NCI-H2107 treated with DMSO at 0.1 percent for 48 hours (cell line): ENCODE measurements around the gene PRKCB.

Experiments used
- DNase-seq: peaks from one replicate; lab custom pipeline; 2025; ENCODE audit not compliant: unreplicated experiment; lab: John Stamatoyannopoulos, UW

Gene PRKCB

DNA sequence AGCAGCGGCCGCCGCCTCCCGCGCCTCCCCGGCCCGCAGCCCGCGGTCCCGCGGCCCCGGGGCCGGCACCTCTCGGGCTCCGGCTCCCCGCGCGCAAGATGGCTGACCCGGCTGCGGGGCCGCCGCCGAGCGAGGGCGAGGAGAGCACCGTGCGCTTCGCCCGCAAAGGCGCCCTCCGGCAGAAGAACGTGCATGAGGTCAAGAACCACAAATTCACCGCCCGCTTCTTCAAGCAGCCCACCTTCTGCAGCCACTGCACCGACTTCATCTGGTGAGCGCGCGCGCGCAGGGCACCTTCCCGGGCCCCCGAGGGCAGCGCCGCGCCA lies 258 bp downstream of the PRKCB start:
- DNase-seq, result no peak

DNA sequence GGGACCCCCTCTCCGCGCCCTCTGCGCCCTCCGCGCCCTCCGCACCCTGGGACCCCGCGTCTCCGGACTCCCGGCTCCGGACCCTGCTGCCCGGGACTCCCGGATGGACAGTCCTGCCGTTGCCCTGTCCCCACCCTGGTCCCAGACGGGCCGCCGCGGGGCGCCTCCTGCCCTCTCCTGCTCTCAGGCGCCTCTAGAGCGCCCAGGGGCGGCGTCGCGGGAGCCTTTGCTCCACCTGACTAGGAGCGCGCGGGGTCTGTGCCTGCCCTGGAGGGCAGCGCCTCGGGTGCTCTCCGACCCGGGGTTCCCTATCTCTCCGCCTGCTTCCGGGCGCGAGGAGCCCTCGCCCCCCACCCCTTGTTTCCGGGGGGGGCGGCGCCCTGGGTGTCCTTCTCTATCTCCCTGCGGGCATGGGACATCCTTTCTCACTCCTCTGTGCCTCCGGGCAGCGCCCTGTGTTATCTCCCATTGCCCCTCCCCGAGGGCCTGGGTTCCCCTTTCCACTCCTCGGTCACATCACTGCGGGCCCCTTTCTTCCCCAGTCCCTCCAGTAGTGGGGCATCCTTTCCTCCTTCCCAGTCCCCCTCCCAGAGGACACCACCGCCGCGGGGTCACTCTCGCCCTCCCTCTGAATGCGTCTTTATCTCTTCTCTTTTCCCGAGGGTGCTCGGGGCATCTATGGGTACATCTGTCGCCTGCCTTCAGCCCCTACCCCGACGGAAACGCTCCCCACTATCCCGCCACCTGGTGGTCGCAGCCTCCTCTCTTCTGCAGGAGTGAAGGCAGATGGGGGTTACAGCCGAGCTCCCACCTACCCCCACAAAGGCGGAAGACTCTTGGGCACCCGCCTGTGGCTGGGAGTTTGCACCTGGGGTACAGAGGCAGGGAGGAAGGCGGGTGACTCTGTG lies 875 bp downstream of the PRKCB start:
- DNase-seq, result no peak

DNA sequence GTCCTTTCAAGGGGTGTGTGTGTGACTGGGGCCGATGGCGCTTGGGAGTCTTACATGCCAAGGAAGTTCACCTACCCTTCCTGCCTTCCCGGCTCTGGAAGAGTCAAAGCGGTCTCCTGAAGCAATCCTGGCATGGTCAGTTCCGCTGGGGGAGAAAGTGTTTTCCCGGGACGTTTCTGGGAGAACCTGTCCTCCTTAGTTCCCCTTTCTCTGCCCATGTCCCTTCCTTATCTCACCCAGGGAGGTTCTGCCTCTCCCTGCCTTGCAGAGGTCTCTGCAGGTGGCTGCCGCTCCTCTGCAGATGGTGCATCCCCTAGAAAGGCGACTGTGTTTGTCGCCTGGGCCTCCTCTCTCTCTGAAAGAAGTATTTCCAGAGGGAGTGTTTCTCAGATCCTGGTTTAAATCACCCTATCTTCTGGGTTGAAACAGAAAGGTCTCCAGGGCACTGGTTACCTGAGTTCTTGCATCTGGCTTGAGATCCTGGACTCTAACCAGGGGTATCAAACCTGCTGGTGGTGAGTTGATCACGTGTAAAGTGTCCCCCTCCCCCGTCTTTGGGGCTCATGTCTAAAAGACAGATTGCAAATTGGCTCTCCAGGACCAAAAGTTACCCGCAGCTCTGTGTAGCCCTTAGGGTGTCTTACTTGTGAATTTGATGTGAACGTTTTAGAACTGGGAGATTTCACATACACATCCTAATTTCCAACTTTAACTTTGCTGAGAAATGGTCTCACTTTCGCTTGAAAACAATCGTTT lies 1.9 kb downstream of the PRKCB start:
- DNase-seq, result no peak

DNA sequence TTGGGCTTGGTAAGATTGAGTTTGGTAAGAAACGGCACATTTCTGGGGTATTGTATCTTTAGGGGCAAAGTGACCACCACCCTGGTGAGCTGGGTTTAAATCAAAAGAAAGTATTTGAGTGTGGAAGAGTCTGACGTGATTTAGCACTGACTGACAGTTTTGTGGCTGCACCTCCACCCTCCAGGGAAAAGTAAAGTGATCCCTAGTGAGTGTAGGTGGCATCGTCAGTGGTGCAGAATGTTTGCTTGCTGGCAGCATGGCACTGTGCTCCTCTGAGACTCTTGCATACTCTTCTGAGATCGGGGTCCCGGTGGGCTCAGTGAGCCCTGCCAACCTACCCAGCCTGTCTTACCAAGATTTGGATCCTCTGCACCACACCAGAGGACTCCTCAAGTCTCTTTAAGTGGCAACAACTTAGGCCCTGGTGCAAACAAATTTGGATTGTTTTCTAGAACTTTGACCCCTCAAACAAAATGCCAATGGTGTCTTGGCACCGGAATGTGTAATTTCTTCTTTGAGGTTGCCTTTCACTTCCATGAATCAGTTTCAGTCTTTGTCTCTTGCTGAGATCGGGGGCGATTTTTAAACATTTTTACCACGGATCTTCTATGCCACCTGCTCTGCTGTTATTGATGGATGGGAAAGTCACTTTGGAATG lies 2.8 kb downstream of the PRKCB start:
- DNase-seq, result no peak

DNA sequence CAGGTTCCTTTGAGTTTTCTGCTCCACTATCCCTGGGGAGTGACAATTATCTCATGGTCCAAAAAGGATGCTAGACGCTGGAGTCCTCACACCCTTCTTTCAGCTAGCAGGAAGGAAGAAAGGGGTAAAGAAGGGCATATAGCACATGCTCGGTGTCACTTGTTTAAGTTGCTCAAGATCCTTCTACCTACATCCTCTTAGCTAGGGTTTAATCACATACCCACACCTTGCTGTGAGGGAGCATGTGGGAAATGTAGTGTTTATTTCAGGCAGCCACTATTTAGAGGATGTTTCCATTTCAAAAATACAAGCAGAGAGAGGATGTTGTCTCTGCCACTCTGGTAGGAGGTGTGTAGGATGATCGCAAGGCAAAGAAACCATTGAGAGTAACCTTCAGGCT lies 4.5 kb downstream of the PRKCB start:
- DNase-seq, result no peak

DNA sequence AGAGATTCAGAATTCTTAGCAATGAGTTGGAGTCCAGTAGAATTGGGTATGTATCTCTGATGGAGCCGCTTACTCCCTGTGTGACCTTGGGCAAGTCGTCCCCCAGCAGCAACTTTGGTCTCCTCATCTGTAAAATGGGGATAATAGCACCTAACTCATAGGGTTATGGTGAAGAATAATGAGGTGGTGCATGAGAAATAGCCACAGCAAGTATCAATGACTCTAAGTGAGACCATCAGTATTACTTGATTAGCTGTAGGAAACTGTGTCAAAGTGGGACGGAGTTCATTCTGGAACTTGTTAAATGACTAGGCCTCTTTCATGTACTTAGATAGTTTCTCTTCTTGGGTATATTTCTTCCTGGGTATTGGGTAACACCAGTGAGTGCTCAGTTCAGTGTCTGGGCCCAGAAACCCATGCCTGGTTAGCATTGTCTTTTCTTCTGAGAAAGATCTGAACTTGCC lies 6.4 kb downstream of the PRKCB start:
- DNase-seq, result no peak

DNA sequence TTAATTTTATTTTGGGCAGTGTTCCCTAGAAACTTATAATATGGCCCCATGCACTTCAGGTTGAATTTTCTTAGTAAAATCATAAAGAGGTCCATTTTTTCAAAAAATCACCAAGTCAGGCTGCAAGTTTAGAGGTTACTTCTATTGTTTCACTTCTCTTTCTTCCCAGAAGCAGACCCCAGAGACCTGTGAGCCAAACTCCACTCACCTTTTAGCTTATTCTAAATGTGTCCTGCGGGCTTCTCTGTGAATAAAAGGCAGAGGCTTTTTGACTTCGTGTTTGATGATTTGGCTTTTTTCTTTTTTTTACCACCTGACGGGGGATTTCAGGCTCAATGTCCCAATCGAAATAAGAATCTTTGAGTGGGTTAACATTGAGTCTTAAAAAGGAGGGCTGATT lies 7.4 kb downstream of the PRKCB start:
- DNase-seq, result no peak

DNA sequence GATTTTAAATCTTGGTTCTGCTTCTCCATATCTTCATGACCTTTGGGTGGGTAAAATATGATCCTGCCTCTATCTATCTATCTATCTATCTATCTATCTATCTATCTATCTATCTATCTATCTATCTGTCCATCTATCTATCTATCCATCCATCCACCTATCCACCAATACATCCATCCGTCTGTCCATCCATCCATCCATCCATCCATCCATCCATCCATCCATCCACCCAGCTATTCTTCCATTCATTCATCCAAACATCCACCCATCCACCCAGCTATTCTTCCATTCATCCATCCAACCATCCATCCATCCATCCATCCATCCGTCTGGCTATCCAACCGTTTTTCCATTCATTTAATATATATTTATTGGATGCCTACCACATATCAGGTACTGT lies 11.5 kb downstream of the PRKCB start:
- no peak for DNase-seq

DNA sequence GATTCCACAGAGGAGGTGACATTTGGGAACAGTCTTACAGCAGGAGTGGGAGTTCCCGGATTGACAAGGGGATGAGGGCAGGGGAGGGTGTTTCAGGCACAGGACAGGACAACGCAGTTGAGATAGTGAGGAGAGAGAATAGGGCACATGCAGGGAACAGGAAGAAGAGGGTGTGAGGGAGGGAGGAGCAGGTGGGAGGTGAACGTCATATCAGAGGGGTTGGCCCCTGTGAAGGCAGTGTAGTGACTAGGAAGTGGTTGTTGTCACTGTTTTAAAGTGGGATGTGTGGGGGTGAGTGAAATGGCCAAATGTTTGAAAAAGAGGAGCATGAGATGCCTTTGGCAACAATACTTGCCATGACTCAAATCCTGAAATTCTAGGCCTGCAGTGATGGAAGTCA lies 12.2 kb downstream of the PRKCB start:
- no peak for DNase-seq

DNA sequence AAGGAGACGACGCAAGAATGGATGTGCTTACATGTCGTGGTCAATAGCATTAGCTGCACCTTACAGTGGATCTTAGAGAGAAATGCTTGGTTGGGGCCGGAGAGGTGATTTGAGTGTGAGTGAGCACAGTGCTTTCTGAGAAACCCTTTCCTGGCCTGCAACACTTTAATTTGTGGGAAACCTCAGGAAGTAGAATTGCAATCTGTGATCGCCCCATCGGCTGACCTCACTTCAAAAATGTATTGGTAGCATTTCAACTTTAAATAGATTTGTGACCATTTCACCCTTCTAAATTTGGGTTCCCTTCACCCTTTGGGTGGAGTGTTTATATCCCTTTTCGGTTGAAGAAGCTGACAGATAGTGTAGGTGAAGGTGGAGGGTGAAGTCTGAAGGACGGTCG lies 13.2 kb downstream of the PRKCB start:
- no peak for DNase-seq

DNA sequence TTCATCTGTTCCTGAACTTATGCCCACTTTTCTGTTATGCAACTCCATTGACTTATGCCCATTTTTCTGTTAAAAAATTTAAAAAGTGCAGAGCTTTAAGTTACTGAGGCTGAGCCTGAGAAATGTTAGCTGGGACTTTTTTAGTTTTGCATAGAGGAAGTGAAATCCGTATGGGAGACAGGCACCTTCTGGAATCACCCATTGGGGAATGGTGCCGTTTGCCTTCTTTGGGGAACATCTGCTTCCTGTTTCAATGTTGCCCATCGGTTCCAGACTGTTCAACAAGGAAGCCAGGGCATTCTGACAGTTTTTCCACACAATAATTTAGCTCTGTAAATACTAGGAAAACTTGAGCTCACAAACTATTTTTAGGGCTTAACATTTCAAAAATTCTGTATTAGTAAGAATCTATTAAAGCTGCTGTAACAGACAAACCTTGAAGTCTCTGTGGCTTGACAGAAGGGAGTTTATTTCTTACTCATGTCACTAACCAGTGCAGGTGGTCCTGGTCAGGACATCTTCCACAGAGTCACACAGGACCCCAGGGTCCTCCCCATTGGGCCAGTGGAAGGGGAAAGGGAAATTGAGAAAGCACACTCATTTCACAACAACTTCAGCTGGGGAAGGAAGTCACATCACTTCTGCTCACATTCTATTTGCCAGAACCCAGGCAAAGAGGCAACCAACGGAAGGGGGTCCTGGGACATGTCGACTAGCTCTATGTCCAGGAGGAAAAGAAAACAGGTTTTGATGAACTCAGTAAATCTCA lies 17.2 kb downstream of the PRKCB start:
- no peak for DNase-seq

GRCh38 chr16:23855010-23855409 lies 19.2 kb downstream of the PRKCB start:
- no peak for DNase-seq

DNA sequence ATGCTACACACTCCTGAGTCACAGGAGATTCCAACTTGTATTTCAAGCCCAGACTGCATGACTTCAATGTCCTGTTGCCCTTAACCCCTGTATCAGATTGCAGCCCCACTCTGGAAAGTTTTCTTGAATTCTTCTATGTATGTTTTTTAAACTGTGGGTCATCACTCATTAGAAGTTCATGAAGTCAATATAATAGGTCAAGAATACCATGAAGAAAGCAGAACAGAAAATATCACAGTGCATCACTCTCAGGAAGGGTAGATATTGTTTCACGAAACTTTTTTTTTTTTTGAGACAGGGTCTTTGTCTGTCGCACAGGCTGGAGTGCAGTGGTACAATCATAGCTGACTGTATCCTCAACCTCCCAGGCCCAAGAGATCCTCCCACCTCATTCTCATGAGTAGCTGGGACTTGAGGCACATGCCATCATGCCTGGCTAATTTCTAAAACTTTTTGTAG lies 20.5 kb downstream of the PRKCB start:
- no peak for DNase-seq

DNA sequence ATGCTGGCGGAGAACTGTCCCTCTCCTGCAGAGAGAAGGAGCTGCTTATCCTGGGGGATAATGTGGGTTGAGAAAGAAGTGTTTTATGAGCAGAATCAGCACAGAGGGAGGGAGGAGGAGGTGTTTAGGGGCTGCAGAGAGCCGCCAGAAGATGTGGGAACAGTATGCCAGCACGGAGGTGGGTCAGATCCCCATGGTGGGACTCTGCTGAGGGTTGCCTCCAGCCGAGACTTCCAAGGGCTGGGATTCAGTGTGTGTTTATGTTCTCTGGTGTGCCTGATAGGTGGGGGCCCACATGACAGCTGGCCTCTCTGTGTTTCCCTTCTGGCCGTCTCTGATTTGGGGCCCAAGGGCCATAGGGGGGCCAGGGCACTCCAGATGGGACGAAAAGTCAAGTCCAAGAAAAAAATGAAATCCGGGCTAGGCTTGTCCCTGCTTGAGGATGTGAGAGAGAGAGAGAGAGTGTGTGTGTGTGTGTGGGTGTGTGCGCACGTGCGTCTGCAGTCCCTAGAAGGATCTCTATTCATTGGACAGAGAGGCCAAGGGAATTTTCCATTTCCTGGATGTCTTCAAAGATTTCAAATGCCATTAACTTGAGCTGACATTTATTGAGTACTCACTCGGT lies 21.6 kb downstream of the PRKCB start:
- DNase-seq, result no peak

- DNase-seq, result no peak
Observed at GRCh38 chr16:23857881-23858269, 22.1 kb downstream of the PRKCB start.

- DNase-seq, result no peak
Observed at GRCh38 chr16:23858542-23858941, 22.8 kb downstream of the PRKCB start.

- DNase-seq, result no peak
Observed at GRCh38 chr16:23859713-23860269, 24.0 kb downstream of the PRKCB start.

GRCh38 chr16:23861874-23862273 lies 26.1 kb downstream of the PRKCB start:
- no peak for DNase-seq

- no peak for DNase-seq
Observed at GRCh38 chr16:23862556-23862955, 26.8 kb downstream of the PRKCB start.
